ENCODE results near the gene LRP1B. TPM values are rescaled to one million over a fixed set of nuclear protein-coding genes. Genes with fewer than 3 reads are reported as not detected.
A peak's percentile ranks its signal among the peaks of the same experiment; 100 is the strongest.

Gene LRP1B
- total RNA-seq, 4 donors from 2014 or later: 3.6 to 10.1 (median 6.1) TPM

- ATAC-seq (ENCODE audit: low FRiP score) (no peak), DNase-seq (ENCODE audit: low spot score) (no peak)
Measured at GRCh38 chr2:142136571-142136970, 5.8 kb upstream of the LRP1B start.

GRCh38 chr2:142134911-142135310, 4.1 kb upstream of the LRP1B start:
- no peak for DNase-seq (ENCODE audit: low spot score)
- TF ChIP-seq, protein P1, sequence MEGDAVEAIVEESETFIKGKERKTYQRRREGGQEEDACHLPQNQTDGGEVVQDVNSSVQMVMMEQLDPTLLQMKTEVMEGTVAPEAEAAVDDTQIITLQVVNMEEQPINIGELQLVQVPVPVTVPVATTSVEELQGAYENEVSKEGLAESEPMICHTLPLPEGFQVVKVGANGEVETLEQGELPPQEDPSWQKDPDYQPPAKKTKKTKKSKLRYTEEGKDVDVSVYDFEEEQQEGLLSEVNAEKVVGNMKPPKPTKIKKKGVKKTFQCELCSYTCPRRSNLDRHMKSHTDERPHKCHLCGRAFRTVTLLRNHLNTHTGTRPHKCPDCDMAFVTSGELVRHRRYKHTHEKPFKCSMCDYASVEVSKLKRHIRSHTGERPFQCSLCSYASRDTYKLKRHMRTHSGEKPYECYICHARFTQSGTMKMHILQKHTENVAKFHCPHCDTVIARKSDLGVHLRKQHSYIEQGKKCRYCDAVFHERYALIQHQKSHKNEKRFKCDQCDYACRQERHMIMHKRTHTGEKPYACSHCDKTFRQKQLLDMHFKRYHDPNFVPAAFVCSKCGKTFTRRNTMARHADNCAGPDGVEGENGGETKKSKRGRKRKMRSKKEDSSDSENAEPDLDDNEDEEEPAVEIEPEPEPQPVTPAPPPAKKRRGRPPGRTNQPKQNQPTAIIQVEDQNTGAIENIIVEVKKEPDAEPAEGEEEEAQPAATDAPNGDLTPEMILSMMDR (IDR thresholded peaks at IDR 0.05): no peak
- no peak for ATAC-seq (ENCODE audit: low FRiP score)

More at GRCh38 chr2:142136571-142136970, 5.8 kb upstream of the LRP1B start:
- TF ChIP-seq, protein P1 (IDR thresholded peaks at IDR 0.05): no peak

GRCh38 chr2:142130111-142131009, 456 bp downstream of the LRP1B start:
- TF ChIP-seq, protein P1 (IDR thresholded peaks at IDR 0.05): no peak
- DNase-seq (ENCODE audit: low spot score) (peak; percentile 34), ATAC-seq (ENCODE audit: low FRiP score) (peak; percentile 81)

- TF ChIP-seq, protein P1 (IDR thresholded peaks at IDR 0.05): no peak
- DNase-seq (ENCODE audit: low spot score): no peak
- ATAC-seq (ENCODE audit: low FRiP score): no peak
Measured at GRCh38 chr2:142128105-142128504, 2.7 kb downstream of the LRP1B start.

DNA sequence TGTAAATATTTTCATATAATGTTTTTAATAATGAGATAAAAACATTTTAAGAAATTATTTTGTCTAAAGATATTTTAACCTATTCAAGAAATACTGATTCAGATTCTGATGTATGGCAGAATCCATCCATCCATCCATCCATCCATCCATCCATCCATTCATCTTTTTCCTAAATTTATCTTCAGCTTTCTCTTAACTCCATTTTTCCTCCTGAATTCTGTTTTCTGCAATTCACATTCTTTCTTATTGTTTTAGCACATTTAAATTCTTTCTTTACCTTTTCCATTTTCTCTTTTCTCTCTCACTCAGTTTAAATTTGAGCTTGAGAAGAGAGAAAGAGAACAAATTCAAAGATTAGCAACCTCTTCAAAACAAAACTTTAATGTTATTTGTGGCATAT, 3.6 kb downstream of the LRP1B start:
- no peak for DNase-seq (ENCODE audit: low spot score)
- TF ChIP-seq, protein P1 (IDR thresholded peaks at IDR 0.05): no peak
- no peak for ATAC-seq (ENCODE audit: low FRiP score)

DNA sequence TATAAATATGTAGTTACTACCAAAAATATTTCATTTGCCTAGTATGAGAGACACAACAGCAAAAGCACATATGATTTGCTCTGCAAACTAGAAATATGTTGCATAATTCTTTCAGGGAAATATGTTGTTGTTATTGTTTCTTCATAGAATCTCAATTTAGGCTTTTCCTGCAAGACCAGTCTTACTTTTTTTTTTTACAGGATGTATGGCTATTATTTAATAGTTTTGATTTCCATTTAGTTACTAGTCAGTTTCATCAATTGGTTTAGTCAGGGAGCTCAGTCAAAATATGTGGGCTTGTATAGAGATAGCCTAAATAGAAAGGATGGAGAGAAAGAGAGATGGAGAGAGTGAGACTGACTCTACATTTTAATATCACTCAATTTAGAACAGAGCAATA, 6.1 kb downstream of the LRP1B start:
- TF ChIP-seq, protein P1 (IDR thresholded peaks at IDR 0.05): no peak
- ATAC-seq (ENCODE audit: low FRiP score) (no peak), DNase-seq (ENCODE audit: low spot score) (no peak)

GRCh38 chr2:142119347-142119746, 11.5 kb downstream of the LRP1B start:
- no peak for DNase-seq (ENCODE audit: low spot score)
- no peak for ATAC-seq (ENCODE audit: low FRiP score)
- TF ChIP-seq, protein P1 (IDR thresholded peaks at IDR 0.05): no peak

All from omental fat pad (tissue), 4 donors.